Hepatocyte (in vitro differentiated cells): ENCODE measurements around the gene MTARC1. TPM values are rescaled to one million over a fixed set of nuclear protein-coding genes. Genes with fewer than 3 reads are reported as not detected.

Experiments used
- DNase-seq: peaks from one replicate; pipeline ENCODE4 v3.0.0-alpha.2; 2016; ENCODE audit warnings: low spot score
- H2AFZ ChIP-seq: fragments of 200-600 bp; sonication (generic); 2 replicates; pipeline ENCODE4 v1.6.0; 2016; ENCODE audit warnings: antibody characterized with exemption, mild to moderate bottlenecking
- H3K27ac ChIP-seq: fragments of 200-600 bp; sonication (generic); 2 replicates; pipeline ENCODE4 v1.5.1; 2016; ENCODE audit warnings: mild to moderate bottlenecking
- H3K27me3 ChIP-seq: fragments of 200-600 bp; sonication (generic); 2 replicates; pipeline ENCODE4 v1.6.1; 2016
- H3K36me3 ChIP-seq: fragments of 200-600 bp; sonication (generic); replicated peaks from 2 replicates; pipeline ENCODE4 v1.5.1; 2016; ENCODE audit warnings: low read depth; ENCODE audit not compliant: insufficient read depth
- H3K4me1 ChIP-seq: fragments of 200-600 bp; sonication (generic); 2 replicates; pipeline ENCODE4 v1.5.1; 2016; ENCODE audit warnings: mild to moderate bottlenecking, moderate library complexity; ENCODE audit not compliant: insufficient read depth
- H3K4me2 ChIP-seq: fragments of 200-600 bp; sonication (generic); 2 replicates; pipeline ENCODE4 v1.6.0; 2016
- H3K4me3 ChIP-seq: fragments of 200-600 bp; sonication (generic); 2 replicates; pipeline ENCODE4 v1.5.1; 2016; ENCODE audit warnings: mild to moderate bottlenecking
- H3K79me2 ChIP-seq: fragments of 200-600 bp; sonication (generic); 2 replicates; pipeline ENCODE4 v1.6.0; 2017; ENCODE audit warnings: mild to moderate bottlenecking
- H3K9me2 ChIP-seq: fragments of 200-600 bp; sonication (generic); replicated peaks from 2 replicates; pipeline ENCODE4 v1.6.0; 2017; ENCODE audit warnings: mild to moderate bottlenecking; ENCODE audit not compliant: insufficient read depth
- H3K9me3 ChIP-seq: fragments of 200-600 bp; sonication (generic); 2 replicates; pipeline ENCODE4 v1.5.1; 2016; ENCODE audit warnings: low read depth, mild to moderate bottlenecking
- H4K20me1 ChIP-seq: fragments of 200-600 bp; sonication (generic); 2 replicates; pipeline ENCODE4 v1.6.0; 2016; ENCODE audit warnings: mild to moderate bottlenecking; ENCODE audit not compliant: insufficient read depth, poor library complexity, severe bottlenecking
- CTCF ChIP-seq: fragments of 200-600 bp; sonication (generic); IDR thresholded peaks from 2 replicates; pipeline ENCODE4 v1.5.1; 2016; ENCODE audit warnings: antibody characterized with exemption, mild to moderate bottlenecking; ENCODE audit not compliant: poor library complexity
- EZH2 ChIP-seq: fragments of 200-600 bp; sonication (generic); IDR thresholded peaks from 2 replicates; pipeline ENCODE4 v1.6.1; 2016; ENCODE audit warnings: antibody characterized with exemption, mild to moderate bottlenecking, borderline replicate concordance
- EZH2phosphoT487 ChIP-seq: fragments of 200-600 bp; sonication (generic); IDR thresholded peaks from one replicate; pipeline ENCODE4 v1.6.1; 2018; ENCODE audit warnings: antibody characterized with exemption, mild to moderate bottlenecking, low read depth, moderate library complexity; ENCODE audit not compliant: unreplicated experiment, severe bottlenecking
- whole genome bisulfite sequencing: methylation state at CpG from one replicate; pipeline ENCODE4 v1.1.6; 2016; ENCODE audit warnings: low lambda C conversion rate; ENCODE audit errors: missing lambda C conversion rate; 5-methylcytosine and 5-hydroxymethylcytosine counted together
- polyA plus RNA-seq: library from polyadenylated mRNA; unstranded; fragments of >200 nt; fragmentation: Nextera tagmentation; extraction: Ambion mirVana; gene quantifications from 2 replicates; pipeline ENCODE4 v1.2.1, GENCODE V29; 2016
- total RNA-seq: library from RNA; depleted of rRNA; stranded (reverse); fragments of >200 nt; gene quantifications from 2 replicates; pipeline ENCODE4 v1.2.3, GENCODE V29; 2014

MTARC1 gene
- total and polyA plus RNA-seq, 2 experiments from 2014 or later: 15.8 to 24.0 TPM

- Histone ChIP-seq H3K4me2 (no peak overlapping the region), H3K9me3 (no peaks in the 10 kb centered on the region), H3K36me3 (no peaks in the 10 kb centered on the region), H3K4me3 (no peak overlapping the region), H3K27me3 (no peaks in the 10 kb centered on the region), H3K27ac (no peak overlapping the region), H4K20me1 (no peaks in the 10 kb centered on the region), H3K4me1 (no peaks in the 10 kb centered on the region), H2AFZ (no peak overlapping the region), H3K79me2 (no peaks in the 10 kb centered on the region), H3K9me2 (no peaks in the 10 kb centered on the region)
- TF ChIP-seq EZH2phosphoT487 (no peak), EZH2 (no peak)
- DNase-seq: no peak
- WGBS: 87% methylated on average over 3 of the region's 3 CpGs
Measured at GRCh38 chr1:220797553-220797952, 10.8 kb downstream of the MTARC1 start.

DNA sequence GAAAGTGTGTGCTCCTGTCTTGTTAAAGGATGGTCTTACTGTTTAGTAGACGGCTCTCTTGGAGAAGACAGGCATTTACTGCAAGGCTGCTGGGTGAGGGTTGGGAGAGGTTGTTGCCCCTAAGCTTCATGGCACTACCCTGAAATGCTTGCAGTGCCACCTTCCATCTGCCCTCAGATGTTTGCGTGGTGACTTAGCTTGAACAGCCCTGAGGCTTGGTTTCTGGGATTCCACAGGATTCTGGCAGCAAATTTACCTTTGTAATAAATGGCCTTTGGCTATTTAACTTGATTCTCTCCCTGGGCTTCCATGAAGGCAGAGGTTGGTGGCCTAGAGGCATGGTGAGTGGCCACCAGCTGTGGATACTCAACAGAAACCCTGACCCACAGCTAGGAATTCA is 11.6 kb downstream of the MTARC1 start:
- H3K27ac ChIP-seq: no peak overlapping the region
- no peaks in the 10 kb centered on the region for H3K79me2 ChIP-seq
- H3K27me3 ChIP-seq: no peaks in the 10 kb centered on the region
- no peaks in the 10 kb centered on the region for H3K36me3 ChIP-seq
- H3K9me2 ChIP-seq: no peaks in the 10 kb centered on the region
- no peaks in the 10 kb centered on the region for H3K4me1 ChIP-seq
- no peak overlapping the region for H3K4me2 ChIP-seq
- 92% methylated on average over 2 of the region's 2 CpGs for WGBS
- no peak for TF ChIP-seq EZH2
- TF ChIP-seq CTCF: no peak
- no peak for TF ChIP-seq EZH2phosphoT487
- no peak overlapping the region for H2AFZ ChIP-seq
- DNase-seq: no peak
- no peaks in the 10 kb centered on the region for H4K20me1 ChIP-seq
- no peak overlapping the region for H3K4me3 ChIP-seq
- H3K9me3 ChIP-seq: no peaks in the 10 kb centered on the region

DNA sequence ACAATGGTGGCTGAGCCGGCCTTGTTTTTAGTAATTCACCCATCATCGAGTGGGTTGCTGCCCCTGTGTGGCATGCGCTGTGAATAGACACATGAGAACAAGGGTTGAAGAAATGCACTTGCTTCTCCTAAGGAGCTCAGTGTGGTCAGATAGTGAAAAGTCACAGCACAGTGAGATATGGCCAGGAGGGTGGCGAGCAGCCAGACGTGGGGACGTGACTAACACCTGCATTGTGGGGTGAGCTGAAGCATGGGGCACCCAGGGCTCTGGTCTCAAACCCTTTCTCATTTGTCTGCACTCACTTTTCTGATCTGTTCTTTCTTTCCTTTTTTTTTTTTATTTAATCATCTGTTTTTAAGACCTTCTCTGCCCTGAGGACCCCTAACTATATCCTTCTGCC is 13.5 kb downstream of the MTARC1 start:
- Histone ChIP-seq H2AFZ (no peak overlapping the region), H3K36me3 (no peaks in the 10 kb centered on the region), H3K79me2 (no peaks in the 10 kb centered on the region), H3K4me3 (no peak overlapping the region), H3K27me3 (no peaks in the 10 kb centered on the region), H3K27ac (no peak overlapping the region), H3K4me2 (no peak overlapping the region), H3K4me1 (no peaks in the 10 kb centered on the region), H3K9me2 (no peaks in the 10 kb centered on the region), H3K9me3 (no peaks in the 10 kb centered on the region), H4K20me1 (no peaks in the 10 kb centered on the region)
- DNase-seq: no peak
- TF ChIP-seq EZH2phosphoT487: no peak
- TF ChIP-seq EZH2: no peak
- 94% methylated on average over 6 of the region's 6 CpGs for WGBS

DNA sequence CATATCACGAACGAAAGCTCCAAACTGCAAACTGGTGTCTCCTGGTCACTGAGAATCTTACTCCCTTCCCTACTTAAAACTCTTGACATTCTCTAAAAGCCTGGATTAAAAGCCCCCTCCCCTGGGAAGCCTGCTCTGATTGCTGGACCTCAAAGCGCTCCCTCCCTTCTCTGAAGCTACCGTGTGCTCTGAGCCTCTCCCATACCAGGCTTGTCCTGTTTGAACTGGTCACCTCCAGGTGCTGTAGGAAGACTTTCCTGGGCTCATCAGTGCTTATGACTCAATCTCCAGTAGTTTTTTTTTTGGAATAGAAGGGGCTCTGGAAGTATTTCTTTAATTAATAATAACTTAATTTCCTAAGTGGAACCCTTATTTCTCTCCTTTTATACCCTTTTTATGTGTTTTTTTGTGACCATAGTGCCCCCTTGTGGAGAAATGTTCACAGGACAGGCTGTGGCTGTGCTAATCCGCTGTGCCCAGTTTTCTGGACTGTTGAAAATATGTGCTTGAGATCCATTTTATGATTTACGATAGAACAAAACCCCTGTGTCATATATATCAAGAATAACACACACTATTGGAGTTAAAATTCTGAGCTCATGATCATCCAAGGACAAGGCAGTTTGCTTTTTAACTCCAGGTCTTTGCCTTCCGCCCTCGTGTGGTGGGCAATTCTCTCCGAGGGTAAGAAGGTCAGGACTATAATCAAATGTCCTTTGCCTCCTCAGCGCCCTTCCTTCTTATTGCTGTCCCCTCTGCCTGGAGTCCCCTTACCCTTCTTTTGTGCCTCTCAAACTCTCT is 16.9 kb downstream of the MTARC1 start:
- Histone ChIP-seq H3K4me3 (no peak overlapping the region), H3K4me1 (no peaks in the 10 kb centered on the region), H3K9me2 (no peaks in the 10 kb centered on the region), H3K36me3 (no peaks in the 10 kb centered on the region), H3K9me3 (no peaks in the 10 kb centered on the region), H2AFZ (no peak overlapping the region), H3K27ac (no peak overlapping the region), H3K79me2 (no peaks in the 10 kb centered on the region), H4K20me1 (no peaks in the 10 kb centered on the region), H3K27me3 (no peaks in the 10 kb centered on the region), H3K4me2 (no peak overlapping the region)
- TF ChIP-seq CTCF (peak; percentile 86), EZH2 (no peak)
- peak; percentile 44 for DNase-seq
- WGBS: 83% methylated on average over 10 of the region's 10 CpGs
